K562 treated with DMSO at 1 percent for 24 hours (cell line): ENCODE data around the gene GRM1. TPM values are rescaled to one million over a fixed set of nuclear protein-coding genes. Genes with fewer than 3 reads are reported as not detected.

Source experiments
- total RNA-seq: library from RNA; unstranded; fragments of 300-600 nt; gene quantifications from 2 replicates; pipeline ENCODE4 v1.2.3, GENCODE V29; 2022; ENCODE audit warnings: low read depth; ENCODE audit not compliant: insufficient read depth

The GRM1 gene
- 0.12 TPM in 1 of 2 replicates, not detected in the other for total RNA-seq

GRCh38 chr6:146028851-146029572 is at the start of gene GRM1:
Gene GRM1 (plus strand): TSS chr6:146029062. CDS start chr6:146029518, 456 bp downstream.

Other genes starting within 250 kb of the GRM1 start
- gene FBXO30, start 214.3 kb upstream of the GRM1 start, total RNA-seq, result 6.0 and 7.1 TPM in 2 replicates
- gene SHPRH, start 64.7 kb upstream of the GRM1 start, total RNA-seq, result 5.8 and 6.5 TPM in 2 replicates